LNCAP (cell line): Measurements from ENCODE around the gene SIAE.

Source experiments
- CTCF ChIP-seq: fragments of 450-650 bp; IDR thresholded peaks from 2 replicates; pipeline ENCODE4 v1.5.1; 2017; ENCODE audit warnings: mild to moderate bottlenecking

Gene SIAE

GRCh38 chr11:124618863-124619262 lies 54.7 kb downstream of the SIAE start:
- no peak for TF ChIP-seq CTCF

GRCh38 chr11:124612567-124613246 lies 60.8 kb downstream of the SIAE start:
- TF ChIP-seq CTCF: no peak

GRCh38 chr11:124612045-124612444 lies 61.5 kb downstream of the SIAE start:
- no peak for TF ChIP-seq CTCF

GRCh38 chr11:124611064-124611463 lies 62.5 kb downstream of the SIAE start, which contains the start of gene PANX3:
Gene PANX3, plus strand, starts transcription at chr11:124611428. Its CDS starts 129 bp downstream, at chr11:124611557.
- TF ChIP-seq CTCF: no peak

GRCh38 chr11:124610295-124610694 lies 63.2 kb downstream of the SIAE start:
- no peak for TF ChIP-seq CTCF

- no peak for TF ChIP-seq CTCF
Measured at GRCh38 chr11:124608147-124608546, 65.4 kb downstream of the SIAE start.

GRCh38 chr11:124605719-124606118 lies 67.8 kb downstream of the SIAE start:
- TF ChIP-seq CTCF: no peak

- no peak for TF ChIP-seq CTCF
Measured at GRCh38 chr11:124602193-124602592, 71.3 kb downstream of the SIAE start.
